Esophagus muscularis mucosa (tissue), 4 donors: ENCODE data around the gene PPIP5K1.

ENCODE experiments used
- EP300 ChIP-seq: sonication (generic); formaldehyde crosslinking; IDR thresholded peaks from one replicate; pipeline ENCODE4 v1.6.1; 2017; ENCODE audit warnings: antibody characterized with exemption
- POLR2A ChIP-seq: fragments of 450-650 bp; IDR thresholded peaks from one replicate; pipeline ENCODE4 v1.6.1; 2017; ENCODE audit warnings: antibody characterized with exemption, moderate library complexity, mild to moderate bottlenecking, low read depth
- POLR2AphosphoS5 ChIP-seq, 2 donors: sonication (generic); formaldehyde crosslinking; IDR thresholded peaks; one replicate each; pipeline ENCODE4 v1.6.1; 2017; ENCODE audit warnings: antibody characterized with exemption in 2 of 2
- TF ChIP-seq, protein P1 (sequence below), 3 experiments: fragments of 200-600 bp in 2 of 3; fragments of 450-650 bp in 1 of 3; sonication (generic) in 2 of 3; IDR thresholded peaks; one replicate each; pipeline ENCODE4 v1.5.1; 2017 to 2019; ENCODE audit warnings: antibody characterized with exemption in 3 of 3, mild to moderate bottlenecking in 2 of 3, moderate library complexity in 1 of 3

DNA sequence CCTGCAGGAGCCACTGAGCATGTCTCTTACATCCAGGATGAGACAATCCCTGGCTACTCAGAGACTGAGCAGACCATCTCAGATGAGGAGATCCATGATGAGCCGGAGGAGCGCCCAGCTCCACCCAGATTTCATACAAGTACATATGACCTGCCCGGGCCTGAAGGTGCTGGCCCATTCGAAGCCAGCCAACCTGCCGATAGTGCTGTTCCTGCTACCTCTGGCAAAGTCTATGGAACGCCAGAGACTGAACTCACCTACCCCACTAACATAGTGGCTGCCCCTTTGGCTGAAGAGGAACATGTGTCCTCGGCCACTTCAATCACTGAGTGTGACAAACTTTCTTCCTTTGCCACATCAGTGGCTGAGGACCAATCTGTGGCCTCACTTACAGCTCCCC is 66.4 kb downstream of the PPIP5K1 start:
- TF ChIP-seq, protein P1, sequence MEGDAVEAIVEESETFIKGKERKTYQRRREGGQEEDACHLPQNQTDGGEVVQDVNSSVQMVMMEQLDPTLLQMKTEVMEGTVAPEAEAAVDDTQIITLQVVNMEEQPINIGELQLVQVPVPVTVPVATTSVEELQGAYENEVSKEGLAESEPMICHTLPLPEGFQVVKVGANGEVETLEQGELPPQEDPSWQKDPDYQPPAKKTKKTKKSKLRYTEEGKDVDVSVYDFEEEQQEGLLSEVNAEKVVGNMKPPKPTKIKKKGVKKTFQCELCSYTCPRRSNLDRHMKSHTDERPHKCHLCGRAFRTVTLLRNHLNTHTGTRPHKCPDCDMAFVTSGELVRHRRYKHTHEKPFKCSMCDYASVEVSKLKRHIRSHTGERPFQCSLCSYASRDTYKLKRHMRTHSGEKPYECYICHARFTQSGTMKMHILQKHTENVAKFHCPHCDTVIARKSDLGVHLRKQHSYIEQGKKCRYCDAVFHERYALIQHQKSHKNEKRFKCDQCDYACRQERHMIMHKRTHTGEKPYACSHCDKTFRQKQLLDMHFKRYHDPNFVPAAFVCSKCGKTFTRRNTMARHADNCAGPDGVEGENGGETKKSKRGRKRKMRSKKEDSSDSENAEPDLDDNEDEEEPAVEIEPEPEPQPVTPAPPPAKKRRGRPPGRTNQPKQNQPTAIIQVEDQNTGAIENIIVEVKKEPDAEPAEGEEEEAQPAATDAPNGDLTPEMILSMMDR (IDR thresholded peaks at IDR 0.05), result no peak
- TF ChIP-seq POLR2A (no peak), POLR2AphosphoS5 (IDR thresholded peaks at IDR 0.05) (no peak), EP300 (no peak)
